ENCODE data around the gene PRKCD.

Gene PRKCD

GRCh38 chr3:53160660-53161449 is at the start of gene PRKCD:
Gene PRKCD, plus strand, starts transcription at chr3:53161209. Its CDS starts 17,214 bp downstream, at chr3:53178423.
- peak within 1 kb of the TSS; percentile 66 for H3K9ac ChIP-seq (ENCODE audit: low read depth, low read length, poor library complexity, severe bottlenecking)
- H3K4me2 ChIP-seq (ENCODE audit: low read depth, low read length, poor library complexity, severe bottlenecking): peak within 1 kb of the TSS; percentile 81
- peak within 1 kb of the TSS; percentile 89 for H2AFZ ChIP-seq (ENCODE audit: low read length)
- no peaks in the 10 kb centered on the region; the same call in 1 of the 2 replicates for H3K79me2 ChIP-seq (ENCODE audit: insufficient read depth, low read length)
- H3K4me3 ChIP-seq (ENCODE audit: low read length, poor library complexity, severe bottlenecking): peak within 1 kb of the TSS; percentile 75
- TF ChIP-seq EZH2phosphoT487 (IDR thresholded peaks at IDR 0.05; ENCODE audit: borderline replicate concordance) (no peak), CTCF (conservative IDR thresholded peaks at IDR 0.05; ENCODE audit: low read length) (peak; percentile 34; the same call in 1 of the 2 replicates)
- no peaks in the 10 kb centered on the region for H3K9me2 ChIP-seq (replicated peaks; ENCODE audit: low read depth, low read length)
- no peaks in the 10 kb centered on the region for H4K20me1 ChIP-seq (ENCODE audit: insufficient read depth, low read length, poor library complexity, severe bottlenecking)
- H3K4me1 ChIP-seq (ENCODE audit: insufficient read depth, low read length, poor library complexity, severe bottlenecking): peaks cover 28% of the 10 kb centered on the region
- no peaks in the 10 kb centered on the region for H3F3A ChIP-seq (ENCODE audit: low read depth)
- no peaks in the 10 kb centered on the region for H3K36me3 ChIP-seq (ENCODE audit: insufficient read depth, low read length)
- H3K9me3 ChIP-seq (ENCODE audit: insufficient read depth, low read depth, low read length): no peaks in the 10 kb centered on the region
- H3K27me3 ChIP-seq (ENCODE audit: insufficient read depth, low read length, poor library complexity, severe bottlenecking): no peaks in the 10 kb centered on the region

GRCh38 chr3:53111822-53112221 is 49.2 kb upstream of the PRKCD start:
- no peaks in the 10 kb centered on the region for H3K4me1 ChIP-seq (ENCODE audit: insufficient read depth, low read length, poor library complexity, severe bottlenecking)

GRCh38 chr3:53113293-53114010 is 47.6 kb upstream of the PRKCD start:
- TF ChIP-seq EZH2phosphoT487 (IDR thresholded peaks at IDR 0.05; ENCODE audit: borderline replicate concordance) (no peak), CTCF (conservative IDR thresholded peaks at IDR 0.05; ENCODE audit: low read length) (no peak)
- H4K20me1 ChIP-seq (ENCODE audit: insufficient read depth, low read length, poor library complexity, severe bottlenecking): no peaks in the 10 kb centered on the region
- H3K4me2 ChIP-seq (ENCODE audit: low read depth, low read length, poor library complexity, severe bottlenecking): no peak overlapping the region
- no peaks in the 10 kb centered on the region for H3F3A ChIP-seq (ENCODE audit: low read depth)
- H3K4me1 ChIP-seq (ENCODE audit: insufficient read depth, low read length, poor library complexity, severe bottlenecking): no peaks in the 10 kb centered on the region
- peaks cover 32% of the 10 kb centered on the region; the same call in 1 of the 2 replicates for H3K36me3 ChIP-seq (ENCODE audit: insufficient read depth, low read length)
- no peak overlapping the region for H3K9ac ChIP-seq (ENCODE audit: low read depth, low read length, poor library complexity, severe bottlenecking)
- no peaks in the 10 kb centered on the region for H3K9me3 ChIP-seq (ENCODE audit: insufficient read depth, low read depth, low read length)
- no peak overlapping the region for H3K4me3 ChIP-seq (ENCODE audit: low read length, poor library complexity, severe bottlenecking)
- H3K9me2 ChIP-seq (replicated peaks; ENCODE audit: low read depth, low read length): no peaks in the 10 kb centered on the region
- H3K79me2 ChIP-seq (ENCODE audit: insufficient read depth, low read length): no peaks in the 10 kb centered on the region
- no peaks in the 10 kb centered on the region for H3K27me3 ChIP-seq (ENCODE audit: insufficient read depth, low read length, poor library complexity, severe bottlenecking)
- H2AFZ ChIP-seq (ENCODE audit: low read length): peak overlapping the region; percentile 47; the same call in 1 of the 2 replicates

More at GRCh38 chr3:53111822-53112221, 49.2 kb upstream of the PRKCD start:
- Histone ChIP-seq H3K4me3 (ENCODE audit: low read length, poor library complexity, severe bottlenecking) (no peak overlapping the region), H3K4me2 (ENCODE audit: low read depth, low read length, poor library complexity, severe bottlenecking) (no peak overlapping the region), H4K20me1 (ENCODE audit: insufficient read depth, low read length, poor library complexity, severe bottlenecking) (no peaks in the 10 kb centered on the region), H3K9me2 (replicated peaks; ENCODE audit: low read depth, low read length) (no peaks in the 10 kb centered on the region), H2AFZ (ENCODE audit: low read length) (no peak overlapping the region), H3F3A (ENCODE audit: low read depth) (no peaks in the 10 kb centered on the region), H3K9me3 (ENCODE audit: insufficient read depth, low read depth, low read length) (no peaks in the 10 kb centered on the region), H3K27me3 (ENCODE audit: insufficient read depth, low read length, poor library complexity, severe bottlenecking) (no peaks in the 10 kb centered on the region), H3K36me3 (ENCODE audit: insufficient read depth, low read length) (peaks cover 18% of the 10 kb centered on the region; the same call in 1 of the 2 replicates), H3K79me2 (ENCODE audit: insufficient read depth, low read length) (no peaks in the 10 kb centered on the region), H3K9ac (ENCODE audit: low read depth, low read length, poor library complexity, severe bottlenecking) (no peak overlapping the region)
- TF ChIP-seq EZH2phosphoT487 (IDR thresholded peaks at IDR 0.05; ENCODE audit: borderline replicate concordance) (no peak), CTCF (conservative IDR thresholded peaks at IDR 0.05; ENCODE audit: low read length) (no peak)

All from Loucy (cell line).